Fibroblast of gingiva (primary cell): ENCODE results near the gene SSTR5.

ENCODE experiments used
- DNase-seq: peaks from one replicate; pipeline ENCODE4 v3.0.0-alpha.2; 2011; ENCODE audit warnings: low read depth

SSTR5 gene

DNA sequence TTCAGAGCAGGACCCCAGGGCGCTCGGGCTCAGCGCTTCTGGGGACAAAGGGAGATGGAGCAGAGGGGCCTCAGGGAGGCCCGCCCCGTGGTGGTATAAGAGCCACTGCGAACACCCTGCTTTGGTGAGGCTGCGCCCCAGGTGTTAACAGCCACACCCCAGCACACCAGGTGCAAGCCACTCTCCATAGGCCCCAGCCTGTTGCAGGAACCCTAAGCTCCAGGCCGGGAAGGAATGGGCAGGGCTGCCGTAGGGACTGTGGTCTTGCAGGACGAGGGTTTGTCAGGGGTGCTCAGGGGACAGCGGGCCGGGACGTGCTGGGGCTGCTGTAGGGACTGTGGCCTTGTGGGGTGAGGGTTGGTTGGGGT, 17.0 kb upstream of the SSTR5 start:
- DNase-seq = no peak

DNA sequence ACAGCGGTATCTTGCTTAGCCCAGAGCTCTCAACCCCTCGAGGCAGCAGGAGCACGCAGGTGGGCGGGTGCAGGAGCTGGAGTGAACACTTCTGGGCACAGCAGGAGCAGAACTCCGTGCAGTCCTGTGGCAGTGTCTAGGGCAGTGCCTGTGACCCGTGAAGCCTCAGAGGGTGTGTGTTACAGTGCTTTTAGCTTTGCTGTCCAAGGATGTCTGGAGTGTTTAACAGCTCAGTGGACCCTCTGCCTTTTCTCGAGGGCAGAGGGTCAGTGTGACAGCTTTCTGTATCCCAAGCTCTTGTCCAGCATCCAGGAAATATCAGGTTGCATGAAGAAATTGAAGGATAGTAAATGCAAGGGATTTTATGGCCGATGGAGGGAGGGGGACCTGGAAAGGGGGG, 16.4 kb upstream of the SSTR5 start:
- no peak for DNase-seq

DNA sequence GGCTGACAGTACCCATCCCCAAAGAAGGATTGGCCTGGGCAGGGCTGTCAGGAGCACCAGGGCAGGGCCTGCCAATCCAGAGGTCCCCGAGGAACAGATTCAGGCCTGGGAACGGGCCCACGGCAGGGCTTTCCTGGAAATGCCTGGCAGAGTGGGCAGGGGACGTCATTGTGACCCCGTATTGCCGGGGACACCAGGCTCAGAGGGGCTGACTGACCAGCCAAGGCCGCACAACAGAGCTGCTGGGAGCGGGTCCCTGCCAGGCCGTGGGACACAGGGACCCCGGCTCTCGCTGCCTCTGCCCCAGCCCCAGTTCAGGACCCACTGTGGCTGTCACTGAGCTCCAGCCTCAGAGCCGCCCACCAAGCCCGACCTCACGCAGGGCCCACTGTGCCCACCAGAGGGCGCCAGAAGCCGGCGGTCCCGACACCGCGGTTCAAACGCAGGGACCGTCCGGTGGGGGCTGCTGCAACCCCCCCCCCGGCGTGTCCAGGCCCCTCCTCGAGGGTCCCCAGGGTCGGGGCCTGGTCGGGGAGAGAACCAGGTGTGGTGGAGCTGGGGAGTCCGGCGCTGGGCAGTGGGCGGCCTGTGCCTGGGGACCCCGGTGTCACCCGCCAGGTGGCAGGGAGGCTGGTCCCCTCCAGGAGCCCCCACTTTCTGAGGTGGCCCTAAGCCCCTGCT, 15.2 kb upstream of the SSTR5 start:
- DNase-seq = no peak

GRCh38 chr16:1058216-1058615, 14.3 kb upstream of the SSTR5 start:
- DNase-seq = no peak

GRCh38 chr16:1059310-1059709, 13.2 kb upstream of the SSTR5 start:
- DNase-seq = no peak

- DNase-seq = no peak
Measured at GRCh38 chr16:1060416-1061340, 11.9 kb upstream of the SSTR5 start.

DNA sequence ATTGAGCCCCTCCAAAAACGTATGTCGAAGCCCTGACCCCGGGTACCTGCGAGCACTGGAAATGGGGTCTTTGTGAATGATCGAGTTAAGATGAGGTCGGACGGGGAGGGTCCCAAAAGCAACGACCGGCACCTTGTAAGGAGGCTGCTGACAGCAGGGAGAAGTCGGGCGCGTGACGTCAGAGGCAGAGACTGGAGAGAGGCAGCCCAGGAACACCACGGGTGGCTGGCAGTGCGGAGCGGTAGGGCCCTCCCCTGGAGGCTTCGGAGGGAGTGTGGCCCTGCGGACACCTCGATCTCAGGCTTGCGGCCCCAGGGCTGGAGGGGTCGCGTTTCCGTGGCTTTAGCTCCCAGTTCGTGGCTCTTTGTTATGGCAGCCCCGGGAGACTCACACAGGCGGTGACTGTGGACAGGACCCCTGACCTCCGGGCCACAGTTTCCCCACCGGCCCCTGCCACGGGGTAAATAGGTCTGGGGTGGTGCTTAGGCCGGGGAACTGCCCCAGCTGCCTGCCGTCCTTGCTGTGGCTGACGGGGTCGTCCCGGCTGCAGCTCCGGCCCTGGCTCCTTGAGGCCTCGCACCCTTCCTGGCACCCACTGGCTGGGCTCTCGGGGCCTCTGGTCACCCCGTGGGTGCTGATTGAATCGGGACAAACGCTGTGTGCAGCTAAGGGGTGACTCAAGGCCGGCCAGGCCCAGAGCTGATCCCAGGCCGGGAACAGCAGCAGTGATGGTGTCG, 10.6 kb upstream of the SSTR5 start:
- no peak for DNase-seq

DNA sequence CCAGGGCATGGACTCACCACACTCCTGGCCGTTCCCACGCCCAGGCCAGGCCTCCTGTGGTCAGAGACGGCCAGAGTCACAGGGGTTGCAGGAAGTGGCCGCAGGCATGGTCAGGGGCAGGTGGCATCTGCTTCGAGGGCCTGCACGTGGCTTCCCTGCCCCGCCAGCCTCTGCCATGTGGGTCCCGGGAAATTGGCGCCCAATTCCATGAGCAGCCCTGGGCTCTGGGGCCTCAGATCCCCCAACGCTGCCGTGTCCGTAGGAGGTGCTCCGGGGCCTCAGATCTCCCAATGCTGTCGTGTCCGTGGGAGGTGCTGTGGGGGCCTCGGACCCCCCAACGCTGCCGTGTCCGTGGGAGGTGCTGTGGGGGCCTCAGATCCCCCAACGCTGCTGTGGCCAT, 9.7 kb upstream of the SSTR5 start:
- DNase-seq = no peak

- DNase-seq = no peak
Measured at GRCh38 chr16:1063728-1064127, 8.8 kb upstream of the SSTR5 start.

GRCh38 chr16:1065469-1066128, 6.9 kb upstream of the SSTR5 start:
- DNase-seq = no peak

- no peak for DNase-seq
Measured at GRCh38 chr16:1066584-1067172, 5.9 kb upstream of the SSTR5 start.

DNA sequence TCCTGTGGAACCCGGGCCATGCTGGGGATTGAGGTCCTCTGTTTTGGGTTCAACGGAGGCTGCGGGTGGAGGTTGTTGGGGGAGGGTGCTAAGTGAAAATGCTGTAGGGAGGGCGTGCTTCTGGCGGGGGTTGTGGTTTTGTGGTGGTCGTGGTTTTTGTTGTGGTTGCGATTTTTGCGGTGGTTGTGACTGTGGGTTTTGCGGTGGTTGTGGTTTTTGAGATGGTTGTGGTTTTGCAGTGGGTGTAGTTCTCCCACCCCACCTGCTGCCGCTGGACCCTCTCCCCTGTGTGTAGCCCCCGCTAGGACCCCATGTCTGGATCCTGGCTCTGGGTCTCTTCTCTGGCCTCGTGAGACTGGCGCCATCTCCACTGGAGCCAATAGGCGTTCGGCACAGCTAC, 4.9 kb upstream of the SSTR5 start:
- DNase-seq = no peak

GRCh38 chr16:1068451-1068850, 4.1 kb upstream of the SSTR5 start:
- DNase-seq = no peak

GRCh38 chr16:1069154-1069553, 3.4 kb upstream of the SSTR5 start:
- no peak for DNase-seq

DNA sequence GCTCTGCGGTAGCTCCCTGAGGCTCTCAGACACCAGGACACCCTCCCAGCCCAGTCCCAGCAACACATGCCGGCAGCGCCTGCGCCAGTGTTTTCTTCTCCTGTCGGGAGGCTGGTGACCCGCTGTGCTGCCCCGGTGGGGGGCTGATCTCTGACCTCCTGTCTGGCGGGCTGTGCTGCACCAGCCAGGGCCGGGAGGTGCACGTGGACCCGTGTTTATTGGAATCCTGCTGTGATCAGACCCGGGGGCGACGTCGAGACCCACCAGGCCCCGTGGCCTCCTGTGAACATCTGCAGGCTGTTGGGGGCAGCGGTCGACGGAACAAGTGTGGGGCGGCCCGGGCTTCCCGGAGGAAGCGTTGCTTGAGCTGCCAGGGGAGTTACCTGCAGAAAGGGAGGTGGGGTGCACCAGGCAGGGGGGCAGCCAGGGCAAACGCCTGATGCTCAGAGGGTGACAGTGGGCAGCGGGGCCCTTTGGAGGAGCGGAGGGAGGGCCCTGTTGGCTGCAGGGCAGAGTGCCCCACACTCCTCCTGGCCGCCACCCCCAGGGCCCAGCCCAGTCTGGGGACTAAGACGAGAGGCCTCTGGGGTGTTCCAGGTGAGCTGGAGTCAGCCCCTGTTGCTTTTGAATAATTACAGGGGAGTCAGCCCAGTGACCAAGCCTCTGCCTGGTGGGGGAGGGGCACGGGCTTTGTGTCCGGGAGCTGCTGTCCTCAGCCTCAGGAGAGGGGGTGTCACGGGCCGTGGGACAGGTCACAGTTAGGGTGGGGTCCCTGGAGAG, 2.3 kb upstream of the SSTR5 start:
- DNase-seq = no peak

DNA sequence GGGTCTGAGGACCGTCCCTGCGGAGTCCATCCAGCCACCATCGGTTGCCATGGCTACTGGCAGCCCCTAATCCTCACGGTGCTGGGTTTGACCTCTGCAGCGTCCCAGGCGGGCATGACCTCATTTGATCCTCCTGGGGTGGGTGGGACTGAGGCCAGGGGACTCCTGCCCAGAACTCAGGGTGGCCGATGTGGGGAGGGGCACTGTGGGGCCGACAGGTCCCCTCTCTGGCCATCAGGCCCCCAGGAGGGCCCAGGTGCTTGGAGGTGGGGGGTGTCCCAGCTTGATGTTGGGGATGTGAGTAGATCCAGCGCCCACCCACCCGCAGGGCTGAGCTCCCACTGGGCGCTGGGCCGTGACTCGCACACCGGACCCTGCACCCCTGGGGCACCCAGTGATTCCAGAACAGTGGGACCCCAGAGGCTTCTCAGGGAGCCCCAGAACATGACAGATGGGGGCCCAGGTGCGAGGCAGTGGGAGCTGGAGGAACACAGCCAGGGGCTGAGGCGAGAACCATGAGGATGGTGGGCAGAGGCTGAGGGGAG, 1.6 kb upstream of the SSTR5 start:
- DNase-seq = no peak

- no peak for DNase-seq
Measured at GRCh38 chr16:1071561-1072225, 854 bp upstream of the SSTR5 start.

GRCh38 chr16:1073262-1073558, 663 bp downstream of the SSTR5 start:
- no peak for DNase-seq

- no peak for DNase-seq
Measured at GRCh38 chr16:1073566-1074378, 1.2 kb downstream of the SSTR5 start.

GRCh38 chr16:1074379-1074649, 1.8 kb downstream of the SSTR5 start:
- no peak for DNase-seq
